LNCaP clone FGC (cell line): Measurements from ENCODE around the gene WDR76.
"Not testable (repeated sequence)": the region's sequence is repeated elsewhere in the genome, so short reads cannot be mapped to it uniquely, and the experiment has no call there.

ENCODE experiments used
- DNase-seq: peaks from one replicate; pipeline ENCODE4 v3.0.0-alpha.2; 2011; ENCODE audit warnings: low read depth
- H3K4me3 ChIP-seq: 2 replicates; pipeline ENCODE4 v1.5.1; 2011; ENCODE audit warnings: mild to moderate bottlenecking, low read depth, low read length, control low read depth
- TF ChIP-seq, protein P1 (sequence below): IDR thresholded peaks from 2 replicates; pipeline ENCODE4 v1.5.1; 2012; ENCODE audit warnings: mild to moderate bottlenecking; ENCODE audit not compliant: control insufficient read depth, insufficient read depth; ENCODE audit errors: extremely low read depth

WDR76 gene

DNA sequence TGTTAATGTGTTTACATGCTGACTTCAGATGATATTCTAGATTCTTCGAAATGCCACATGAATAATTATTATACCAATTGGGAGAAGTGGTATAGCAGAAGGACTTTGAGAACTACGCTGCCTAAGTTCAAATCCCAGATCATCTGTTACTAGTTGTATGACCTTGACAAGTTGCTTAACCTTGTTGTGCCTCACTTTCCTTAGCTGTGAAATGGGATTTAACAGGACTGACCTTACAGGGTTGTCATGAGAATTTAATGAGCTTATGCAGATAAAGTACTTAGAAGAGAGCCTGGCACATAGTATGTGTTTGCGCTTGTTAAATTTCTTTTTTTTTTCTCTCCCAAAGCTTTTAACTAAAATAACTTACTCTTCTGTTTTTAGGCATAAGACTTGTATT is 24.4 kb downstream of the WDR76 start:
- no peak for DNase-seq
- TF ChIP-seq, protein P1, sequence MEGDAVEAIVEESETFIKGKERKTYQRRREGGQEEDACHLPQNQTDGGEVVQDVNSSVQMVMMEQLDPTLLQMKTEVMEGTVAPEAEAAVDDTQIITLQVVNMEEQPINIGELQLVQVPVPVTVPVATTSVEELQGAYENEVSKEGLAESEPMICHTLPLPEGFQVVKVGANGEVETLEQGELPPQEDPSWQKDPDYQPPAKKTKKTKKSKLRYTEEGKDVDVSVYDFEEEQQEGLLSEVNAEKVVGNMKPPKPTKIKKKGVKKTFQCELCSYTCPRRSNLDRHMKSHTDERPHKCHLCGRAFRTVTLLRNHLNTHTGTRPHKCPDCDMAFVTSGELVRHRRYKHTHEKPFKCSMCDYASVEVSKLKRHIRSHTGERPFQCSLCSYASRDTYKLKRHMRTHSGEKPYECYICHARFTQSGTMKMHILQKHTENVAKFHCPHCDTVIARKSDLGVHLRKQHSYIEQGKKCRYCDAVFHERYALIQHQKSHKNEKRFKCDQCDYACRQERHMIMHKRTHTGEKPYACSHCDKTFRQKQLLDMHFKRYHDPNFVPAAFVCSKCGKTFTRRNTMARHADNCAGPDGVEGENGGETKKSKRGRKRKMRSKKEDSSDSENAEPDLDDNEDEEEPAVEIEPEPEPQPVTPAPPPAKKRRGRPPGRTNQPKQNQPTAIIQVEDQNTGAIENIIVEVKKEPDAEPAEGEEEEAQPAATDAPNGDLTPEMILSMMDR: no peak
- H3K4me3 ChIP-seq: no peak overlapping the region

DNA sequence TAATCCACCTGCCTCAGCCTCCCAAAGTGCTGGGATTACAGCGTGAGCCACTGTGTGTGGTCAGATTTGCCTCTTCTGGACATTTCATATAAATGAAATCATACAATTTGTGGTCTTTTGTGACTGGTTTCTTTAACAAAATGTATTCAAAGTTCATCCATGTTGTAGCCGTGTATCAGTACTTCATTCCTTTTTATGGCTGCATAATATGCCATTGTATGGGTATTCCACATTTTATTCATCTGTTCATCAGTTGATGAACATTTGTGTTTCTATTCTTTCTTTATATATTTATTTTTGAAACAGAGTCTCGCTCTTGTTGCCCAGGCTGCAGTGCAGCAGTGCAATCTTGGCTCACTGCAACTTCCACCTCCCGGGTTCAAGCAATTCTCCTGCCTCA is 25.8 kb downstream of the WDR76 start:
- TF ChIP-seq, protein P1: no peak
- no peak overlapping the region for H3K4me3 ChIP-seq
- DNase-seq: no peak

DNA sequence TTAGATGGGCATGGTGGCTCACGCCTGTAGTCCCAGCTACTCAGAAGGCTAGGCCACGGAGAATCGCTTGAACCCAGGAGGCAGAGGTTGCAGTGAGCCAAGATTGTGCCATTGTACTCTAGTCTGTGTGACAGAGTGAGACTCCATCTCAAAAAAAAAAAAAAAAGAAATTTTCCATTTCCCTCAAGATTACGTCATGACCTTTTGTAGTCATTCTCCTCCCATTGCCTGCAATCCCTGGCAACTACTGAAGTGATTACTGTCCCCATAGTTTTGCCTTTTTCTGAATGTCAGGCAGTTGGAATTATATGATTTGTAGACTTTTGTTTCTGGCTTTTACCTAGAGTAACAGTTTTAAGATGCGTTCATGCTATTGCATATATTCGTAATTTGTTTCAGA is 28.0 kb downstream of the WDR76 start:
- H3K4me3 ChIP-seq: no peak overlapping the region
- TF ChIP-seq, protein P1: no peak
- no peak for DNase-seq

DNA sequence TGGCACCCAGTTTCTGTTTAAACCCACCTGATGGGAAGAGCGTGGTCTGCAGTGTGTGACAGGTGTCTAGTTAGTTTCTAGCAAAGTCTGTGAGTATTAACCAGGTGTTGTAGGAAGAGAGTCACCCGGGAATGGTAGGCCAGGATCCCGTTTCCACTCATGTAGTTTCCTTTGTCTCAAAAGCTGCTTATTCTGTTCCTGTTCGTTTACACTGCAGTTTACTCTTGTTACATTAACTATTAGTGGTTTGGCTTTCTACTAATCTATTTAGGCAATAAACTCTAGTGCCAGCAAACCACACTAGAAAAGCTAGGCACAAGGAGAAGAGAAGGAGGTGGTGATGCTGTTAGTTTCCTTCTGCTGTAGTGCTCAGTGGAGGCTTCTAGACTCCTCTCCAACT is 32.7 kb downstream of the WDR76 start:
- TF ChIP-seq, protein P1: no peak
- H3K4me3 ChIP-seq: no peak overlapping the region
- DNase-seq: peak; percentile 70

DNA sequence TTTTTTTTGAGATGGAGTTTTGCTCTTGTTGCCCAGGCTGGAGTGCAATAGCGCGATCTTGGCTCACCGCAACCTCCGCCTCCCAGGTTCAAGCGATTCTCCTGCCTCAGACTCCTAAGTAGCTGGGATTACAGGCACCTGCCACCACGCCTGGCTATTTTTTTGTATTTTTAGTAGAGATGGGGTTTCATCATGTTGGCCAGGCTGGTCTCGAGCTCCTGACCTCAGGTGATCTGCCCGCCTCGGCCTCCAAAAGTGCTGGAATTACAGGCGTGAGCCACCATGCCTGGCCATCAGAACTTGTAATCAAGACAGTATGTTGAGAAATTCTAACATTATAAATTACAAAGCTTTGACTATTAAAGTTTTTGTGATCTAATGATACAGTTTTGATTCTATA is 39.8 kb downstream of the WDR76 start:
- DNase-seq, H3K4me3 ChIP-seq: not testable (repeated sequence)

DNA sequence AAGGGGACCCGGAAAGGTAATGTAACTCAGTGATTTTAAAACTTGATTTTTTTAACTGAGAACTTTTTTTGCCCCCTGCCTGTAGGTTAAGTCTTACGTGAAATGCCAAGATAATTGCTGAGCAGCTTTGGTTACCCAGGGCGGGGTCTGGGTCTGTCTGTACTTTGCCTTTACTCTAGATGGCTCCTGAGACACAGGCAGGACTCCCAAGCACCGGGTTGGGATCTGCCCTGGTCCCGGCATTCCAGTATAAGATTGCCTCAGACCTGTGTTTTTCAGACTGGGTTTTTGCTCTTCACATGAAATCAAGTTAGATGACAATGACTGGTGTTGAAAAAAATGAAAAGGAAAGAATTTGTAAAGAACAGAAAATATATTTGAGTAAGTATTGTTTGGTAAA is 40.3 kb downstream of the WDR76 start:
- H3K4me3 ChIP-seq: no peak overlapping the region
- TF ChIP-seq, protein P1: no peak
- no peak for DNase-seq

DNA sequence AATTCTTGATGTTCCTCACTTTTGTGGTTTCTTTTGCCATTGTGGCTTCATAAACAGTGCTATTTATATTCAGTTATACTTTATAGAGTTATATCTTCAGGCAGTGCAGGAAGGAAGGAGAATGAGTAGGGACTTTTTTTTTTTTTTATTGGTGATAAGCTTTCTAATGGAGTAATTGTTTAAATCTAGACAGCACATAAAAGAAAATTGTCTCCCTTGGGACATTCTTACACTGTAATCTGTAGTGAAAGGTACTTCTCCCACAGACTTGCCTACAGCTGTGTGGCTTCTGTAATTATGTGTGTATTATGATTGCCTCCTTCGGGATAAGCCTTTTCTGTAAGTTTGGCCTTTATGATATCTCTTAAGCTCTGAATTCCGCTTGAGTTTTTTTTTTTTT is 41.6 kb downstream of the WDR76 start:
- TF ChIP-seq, protein P1: no peak
- no peak for DNase-seq
- no peak overlapping the region for H3K4me3 ChIP-seq

DNA sequence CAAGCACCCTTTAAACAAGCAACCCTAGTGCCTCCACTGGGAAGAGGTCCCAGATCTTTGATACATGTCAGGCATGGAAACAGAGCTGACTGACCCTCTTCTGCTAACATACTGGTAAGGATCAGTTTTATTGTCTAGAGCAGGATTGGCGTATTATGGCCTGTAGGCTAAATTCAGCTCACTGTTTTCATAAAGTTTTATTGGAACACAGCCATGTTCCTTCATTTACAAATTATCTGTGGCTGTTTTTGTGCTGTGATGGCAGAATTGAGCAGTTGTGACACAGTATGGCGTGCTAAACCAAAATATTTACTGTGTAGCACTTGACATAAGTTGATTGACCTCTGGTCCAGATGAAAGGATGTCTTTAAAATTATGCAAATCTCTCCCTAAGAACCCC is 45.0 kb downstream of the WDR76 start:
- no peak overlapping the region for H3K4me3 ChIP-seq
- DNase-seq: no peak
- TF ChIP-seq, protein P1: no peak
